Astrocyte (in vitro differentiated cells and primary cell): ENCODE results near the gene BMP10.

Experiments used
- EZH2 ChIP-seq: IDR thresholded peaks from 2 replicates; pipeline ENCODE4 v1.6.1; 2012; ENCODE audit warnings: mild to moderate bottlenecking, low read length, inconsistent platforms; ENCODE audit not compliant: insufficient read depth
- TF ChIP-seq, protein P1 (sequence below): IDR thresholded peaks from 2 replicates; pipeline ENCODE4 v1.5.1; 2011; ENCODE audit warnings: low read depth, mild to moderate bottlenecking, inconsistent platforms, low read length, moderate library complexity; ENCODE audit not compliant: insufficient read depth

- TF ChIP-seq, protein P1, sequence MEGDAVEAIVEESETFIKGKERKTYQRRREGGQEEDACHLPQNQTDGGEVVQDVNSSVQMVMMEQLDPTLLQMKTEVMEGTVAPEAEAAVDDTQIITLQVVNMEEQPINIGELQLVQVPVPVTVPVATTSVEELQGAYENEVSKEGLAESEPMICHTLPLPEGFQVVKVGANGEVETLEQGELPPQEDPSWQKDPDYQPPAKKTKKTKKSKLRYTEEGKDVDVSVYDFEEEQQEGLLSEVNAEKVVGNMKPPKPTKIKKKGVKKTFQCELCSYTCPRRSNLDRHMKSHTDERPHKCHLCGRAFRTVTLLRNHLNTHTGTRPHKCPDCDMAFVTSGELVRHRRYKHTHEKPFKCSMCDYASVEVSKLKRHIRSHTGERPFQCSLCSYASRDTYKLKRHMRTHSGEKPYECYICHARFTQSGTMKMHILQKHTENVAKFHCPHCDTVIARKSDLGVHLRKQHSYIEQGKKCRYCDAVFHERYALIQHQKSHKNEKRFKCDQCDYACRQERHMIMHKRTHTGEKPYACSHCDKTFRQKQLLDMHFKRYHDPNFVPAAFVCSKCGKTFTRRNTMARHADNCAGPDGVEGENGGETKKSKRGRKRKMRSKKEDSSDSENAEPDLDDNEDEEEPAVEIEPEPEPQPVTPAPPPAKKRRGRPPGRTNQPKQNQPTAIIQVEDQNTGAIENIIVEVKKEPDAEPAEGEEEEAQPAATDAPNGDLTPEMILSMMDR, result no peak
- TF ChIP-seq EZH2, result no peak
Measured at GRCh38 chr2:68846091-68846490, 25.1 kb downstream of the BMP10 start.
